GM12878 (cell line): ENCODE measurements around the gene SCGN. TPM values are rescaled to one million over a fixed set of nuclear protein-coding genes. Genes with fewer than 3 reads are reported as not detected.

Experiments
- ATAC-seq: fragments of 200-7000 bp; cut with Tn5 transposase; 3 replicates; pipeline ENCODE4 v1.9.1; 2020; ENCODE audit warnings: mild to moderate bottlenecking, moderate library complexity
- BruUV-seq: library from RNA; stranded (reverse); fragments of 400-500 nt; replicated peaks from 2 replicates; lab custom pipeline; 2021; lab: Mats Ljungman, UMichigan
- CTCF ChIA-PET: fragments of 300-600 bp; sonication (Branson Sonifier 250); formaldehyde crosslinking; extraction: SDS; loops from one replicate; lab custom pipeline; 2021; ENCODE audit warnings: inconsistent platforms; lab: Yijun Ruan, JAX
- POLR2A ChIA-PET: fragments of 350-600 bp; formaldehyde crosslinking; extraction: SDS; loops from one replicate; lab custom pipeline; 2021; ENCODE audit warnings: inconsistent platforms; lab: Charles Lee
- RAD21 ChIA-PET: fragments of 300-600 bp; sonication (Branson Sonifier 250); formaldehyde crosslinking; loops from one replicate; lab custom pipeline; 2023; ENCODE audit warnings: antibody characterized with exemption; ENCODE audit not compliant: unreplicated experiment; lab: Charles Lee
- SMC1A ChIA-PET: fragments of 300-600 bp; sonication (Branson Sonifier 250); formaldehyde crosslinking; loops from one replicate; lab custom pipeline; 2023; ENCODE audit not compliant: unreplicated experiment, uncharacterized antibody; lab: Charles Lee
- DNase-seq: peaks from one replicate; pipeline ENCODE4 v3.0.0-alpha.2; 2011; ENCODE audit warnings: low read depth, low spot score
- FAIRE-seq: peaks from 3 replicates; lab custom pipeline; 2011; peaks lifted over from hg19 to GRCh38; lab: Jason Lieb, UNC
- H2AFZ ChIP-seq: 2 replicates; pipeline ENCODE4 v1.6.0; 2011; ENCODE audit warnings: low read depth, low read length, control low read depth; ENCODE audit not compliant: control insufficient read depth
- H3K27ac ChIP-seq: 2 replicates; pipeline ENCODE4 v1.5.1; 2011; ENCODE audit warnings: control low read depth; ENCODE audit not compliant: control insufficient read depth, insufficient read depth
- H3K27me3 ChIP-seq, 2 experiments: replicated peaks in 1 of 2; 2 replicates each; pipeline versions ENCODE4 v1.6.0 to v1.6.1; 2011; ENCODE audit warnings: low read length in 1 of 2; ENCODE audit not compliant: control insufficient read depth in 2 of 2, insufficient read depth in 2 of 2
- H3K36me3 ChIP-seq, 2 experiments: 2 replicates each; pipeline ENCODE4 v1.5.1; 2011; ENCODE audit warnings: low read length in 1 of 2; ENCODE audit not compliant: control insufficient read depth in 2 of 2, insufficient read depth in 2 of 2
- H3K4me1 ChIP-seq: 2 replicates; pipeline ENCODE4 v1.6.1; 2011; ENCODE audit warnings: mild to moderate bottlenecking, low read length, moderate library complexity, mixed read lengths; ENCODE audit not compliant: control insufficient read depth, insufficient read depth
- H3K4me2 ChIP-seq: 2 replicates; pipeline ENCODE4 v1.6.0; 2011; ENCODE audit warnings: control low read depth; ENCODE audit not compliant: control insufficient read depth, insufficient read depth
- H3K4me3 ChIP-seq: fragments of 200-600 bp; sonication (generic); 2 replicates; pipeline ENCODE4 v1.5.1; 2016
- H3K79me2 ChIP-seq: 2 replicates; pipeline ENCODE4 v1.6.0; 2011; ENCODE audit warnings: low read length; ENCODE audit not compliant: control insufficient read depth, insufficient read depth
- H3K9ac ChIP-seq: 2 replicates; pipeline ENCODE4 v1.8.0; 2011; ENCODE audit warnings: low read length, control low read depth, mixed read lengths; ENCODE audit not compliant: control insufficient read depth, insufficient read depth
- H3K9me3 ChIP-seq: replicated peaks from 3 replicates; pipeline ENCODE4 v1.5.1; 2011; ENCODE audit warnings: mild to moderate bottlenecking, low read length; ENCODE audit not compliant: control insufficient read depth, insufficient read depth
- H4K20me1 ChIP-seq: 2 replicates; pipeline ENCODE4 v1.6.0; 2011; ENCODE audit not compliant: control insufficient read depth, insufficient read depth
- ASH2L ChIP-seq: fragments of 300-600, 200-600 bp; sonication (generic); IDR thresholded peaks from 2 replicates; pipeline ENCODE4 v1.6.1; 2017; ENCODE audit warnings: low read depth, mild to moderate bottlenecking, borderline replicate concordance
- ATF2 ChIP-seq: IDR thresholded peaks from 2 replicates; pipeline ENCODE4 v1.6.1; 2012; ENCODE audit warnings: low read length, inconsistent platforms
- BRCA1 ChIP-seq: IDR thresholded peaks from 2 replicates; pipeline ENCODE4 v1.6.1; 2011; ENCODE audit warnings: low read depth, low read length, improper control_type of control experiment
- CBFB ChIP-seq: IDR thresholded peaks from 2 replicates; pipeline ENCODE4 v1.6.1; 2016; ENCODE audit warnings: antibody characterized with exemption, low read depth
- E4F1 ChIP-seq: fragments of 450-650 bp; IDR thresholded peaks from 2 replicates; pipeline ENCODE4 v1.6.1; 2018; ENCODE audit warnings: borderline replicate concordance, mild to moderate bottlenecking; ENCODE audit not compliant: partially characterized antibody
- GATAD2B ChIP-seq: fragments of 450-650 bp; conservative IDR thresholded peaks from 2 replicates; pipeline ENCODE4 v1.6.1; 2017; ENCODE audit warnings: low read depth, mild to moderate bottlenecking, moderate library complexity
- IKZF2 ChIP-seq, 2 experiments: fragments of 450-650 bp; IDR thresholded peaks; 2 replicates each; pipeline ENCODE4 v1.6.1; 2017; ENCODE audit warnings: mild to moderate bottlenecking in 2 of 2, moderate library complexity in 2 of 2
- WGBS: methylation state at CpG from one replicate; pipeline ENCODE4 v1.1.6; 2016; ENCODE audit warnings: low lambda C conversion rate; ENCODE audit not compliant: insufficient replicate concordance, insufficient coverage; ENCODE audit errors: missing lambda C conversion rate; 5-methylcytosine and 5-hydroxymethylcytosine counted together
- in situ Hi-C: fragments of 300-500 bp; cut with MboI; formaldehyde crosslinking; loops from 9 replicates; pipeline ENCODE4 v1.14.3; 2018; ENCODE audit warnings: mixed read lengths
- intact Hi-C: fragments of 100-400 bp; cut with micrococcal nuclease; formaldehyde crosslinking; loops from one replicate; pipeline ENCODE4 v1.14.2; 2022; ENCODE audit not compliant: unreplicated experiment
- polyA plus RNA-seq, 11 experiments: library from polyadenylated mRNA; depleted of rRNA in 4 of 11; unstranded in 6 of 11; stranded (reverse) in 5 of 11; fragments of >200 nt; fragmentation: Nextera tagmentation in 4 of 11; fragmentation: Illumina TruSeq in 1 of 11; extraction: Ambion mirVana in 4 of 11; extraction: Trizol in 1 of 11; gene quantifications; 1 replicate in 1 of 11; 2 replicates in 10 of 11; pipeline versions ENCODE4 v1.2.1 to v1.2.3, GENCODE V29; 2011 to 2016; ENCODE audit warnings: inconsistent platforms in 2 of 11, missing spikeins in 2 of 11, low read depth in 1 of 11
- total RNA-seq, 4 experiments: library from RNA; depleted of rRNA in 3 of 4; stranded (reverse); fragments of >200 nt in 3 of 4; fragmentation: Illumina TruSeq in 1 of 4; extraction: Trizol in 1 of 4; gene quantifications; 2 replicates each; pipeline versions ENCODE4 v1.2.1 to v1.2.3, GENCODE V29; 2013 to 2021
- TF ChIP-seq, protein P1 (sequence below): fragments of 450-650 bp; IDR thresholded peaks from 2 replicates; pipeline ENCODE4 v1.6.1; 2017; ENCODE audit warnings: mild to moderate bottlenecking, moderate library complexity
- TF ChIP-seq, protein P2 (sequence below): fragments of 450-650 bp; IDR thresholded peaks from 2 replicates; pipeline ENCODE4 v1.6.1; 2018; ENCODE audit warnings: mild to moderate bottlenecking, low read depth, moderate library complexity; ENCODE audit not compliant: partially characterized antibody
- TF ChIP-seq, protein P3 (sequence below): fragments of 150-350 bp; IDR thresholded peaks from 2 replicates; pipeline ENCODE4 v1.6.1; 2014; ENCODE audit warnings: mild to moderate bottlenecking, low read depth, low read length

The SCGN gene
- total and polyA plus RNA-seq, 10 of the 15 experiments (the other 5 are each of a cell fraction or from before 2014, with no cell fraction given): not detected

DNA sequence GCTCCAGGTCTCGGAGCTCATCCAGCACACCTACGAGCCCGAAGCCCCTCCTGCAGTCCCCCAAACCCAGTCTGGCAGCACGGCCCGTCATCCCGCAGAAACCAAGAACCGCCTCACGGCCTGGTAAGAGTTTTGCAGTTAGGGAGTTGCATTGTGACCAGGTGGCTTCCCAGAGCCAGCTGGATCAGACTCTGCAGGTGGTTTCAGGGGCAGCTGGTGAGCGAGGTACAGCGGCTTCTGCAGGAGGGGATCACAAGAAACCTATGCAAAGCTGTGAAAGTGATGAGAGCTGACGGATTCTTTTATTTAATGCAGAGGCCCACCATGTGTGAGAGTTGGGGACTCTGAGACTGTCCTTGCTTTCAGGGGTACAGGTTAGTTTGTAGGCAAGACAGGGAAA lies 45.9 kb upstream of the SCGN start:
- CTCF ChIA-PET: interaction anchor here (0.7 to 1.5 kb wide), 5 partner anchors 9 to 343 kb away, joined by 3 to 4 read pairs (median 3); no protein-coding TSS in a partner anchor
- no peaks in the 10 kb centered on the region for H3K9me3 ChIP-seq
- no peak overlapping the region for H3K27ac ChIP-seq
- intact Hi-C loops (no loop called here), in situ Hi-C loops (no loop called here)
- DNase-seq: no peak
- H3K4me3 ChIP-seq: no peak overlapping the region
- TF ChIP-seq E4F1: no peak
- TF ChIP-seq, protein P1, sequence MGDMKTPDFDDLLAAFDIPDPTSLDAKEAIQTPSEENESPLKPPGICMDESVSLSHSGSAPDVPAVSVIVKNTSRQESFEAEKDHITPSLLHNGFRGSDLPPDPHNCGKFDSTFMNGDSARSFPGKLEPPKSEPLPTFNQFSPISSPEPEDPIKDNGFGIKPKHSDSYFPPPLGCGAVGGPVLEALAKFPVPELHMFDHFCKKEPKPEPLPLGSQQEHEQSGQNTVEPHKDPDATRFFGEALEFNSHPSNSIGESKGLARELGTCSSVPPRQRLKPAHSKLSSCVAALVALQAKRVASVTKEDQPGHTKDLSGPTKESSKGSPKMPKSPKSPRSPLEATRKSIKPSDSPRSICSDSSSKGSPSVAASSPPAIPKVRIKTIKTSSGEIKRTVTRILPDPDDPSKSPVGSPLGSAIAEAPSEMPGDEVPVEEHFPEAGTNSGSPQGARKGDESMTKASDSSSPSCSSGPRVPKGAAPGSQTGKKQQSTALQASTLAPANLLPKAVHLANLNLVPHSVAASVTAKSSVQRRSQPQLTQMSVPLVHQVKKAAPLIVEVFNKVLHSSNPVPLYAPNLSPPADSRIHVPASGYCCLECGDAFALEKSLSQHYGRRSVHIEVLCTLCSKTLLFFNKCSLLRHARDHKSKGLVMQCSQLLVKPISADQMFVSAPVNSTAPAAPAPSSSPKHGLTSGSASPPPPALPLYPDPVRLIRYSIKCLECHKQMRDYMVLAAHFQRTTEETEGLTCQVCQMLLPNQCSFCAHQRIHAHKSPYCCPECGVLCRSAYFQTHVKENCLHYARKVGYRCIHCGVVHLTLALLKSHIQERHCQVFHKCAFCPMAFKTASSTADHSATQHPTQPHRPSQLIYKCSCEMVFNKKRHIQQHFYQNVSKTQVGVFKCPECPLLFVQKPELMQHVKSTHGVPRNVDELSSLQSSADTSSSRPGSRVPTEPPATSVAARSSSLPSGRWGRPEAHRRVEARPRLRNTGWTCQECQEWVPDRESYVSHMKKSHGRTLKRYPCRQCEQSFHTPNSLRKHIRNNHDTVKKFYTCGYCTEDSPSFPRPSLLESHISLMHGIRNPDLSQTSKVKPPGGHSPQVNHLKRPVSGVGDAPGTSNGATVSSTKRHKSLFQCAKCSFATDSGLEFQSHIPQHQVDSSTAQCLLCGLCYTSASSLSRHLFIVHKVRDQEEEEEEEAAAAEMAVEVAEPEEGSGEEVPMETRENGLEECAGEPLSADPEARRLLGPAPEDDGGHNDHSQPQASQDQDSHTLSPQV: no peak
- TF ChIP-seq GATAD2B: no peak
- TF ChIP-seq, protein P2, sequence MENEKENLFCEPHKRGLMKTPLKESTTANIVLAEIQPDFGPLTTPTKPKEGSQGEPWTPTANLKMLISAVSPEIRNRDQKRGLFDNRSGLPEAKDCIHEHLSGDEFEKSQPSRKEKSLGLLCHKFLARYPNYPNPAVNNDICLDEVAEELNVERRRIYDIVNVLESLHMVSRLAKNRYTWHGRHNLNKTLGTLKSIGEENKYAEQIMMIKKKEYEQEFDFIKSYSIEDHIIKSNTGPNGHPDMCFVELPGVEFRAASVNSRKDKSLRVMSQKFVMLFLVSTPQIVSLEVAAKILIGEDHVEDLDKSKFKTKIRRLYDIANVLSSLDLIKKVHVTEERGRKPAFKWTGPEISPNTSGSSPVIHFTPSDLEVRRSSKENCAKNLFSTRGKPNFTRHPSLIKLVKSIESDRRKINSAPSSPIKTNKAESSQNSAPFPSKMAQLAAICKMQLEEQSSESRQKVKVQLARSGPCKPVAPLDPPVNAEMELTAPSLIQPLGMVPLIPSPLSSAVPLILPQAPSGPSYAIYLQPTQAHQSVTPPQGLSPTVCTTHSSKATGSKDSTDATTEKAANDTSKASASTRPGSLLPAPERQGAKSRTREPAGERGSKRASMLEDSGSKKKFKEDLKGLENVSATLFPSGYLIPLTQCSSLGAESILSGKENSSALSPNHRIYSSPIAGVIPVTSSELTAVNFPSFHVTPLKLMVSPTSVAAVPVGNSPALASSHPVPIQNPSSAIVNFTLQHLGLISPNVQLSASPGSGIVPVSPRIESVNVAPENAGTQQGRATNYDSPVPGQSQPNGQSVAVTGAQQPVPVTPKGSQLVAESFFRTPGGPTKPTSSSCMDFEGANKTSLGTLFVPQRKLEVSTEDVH: no peak
- TF ChIP-seq, protein P3, sequence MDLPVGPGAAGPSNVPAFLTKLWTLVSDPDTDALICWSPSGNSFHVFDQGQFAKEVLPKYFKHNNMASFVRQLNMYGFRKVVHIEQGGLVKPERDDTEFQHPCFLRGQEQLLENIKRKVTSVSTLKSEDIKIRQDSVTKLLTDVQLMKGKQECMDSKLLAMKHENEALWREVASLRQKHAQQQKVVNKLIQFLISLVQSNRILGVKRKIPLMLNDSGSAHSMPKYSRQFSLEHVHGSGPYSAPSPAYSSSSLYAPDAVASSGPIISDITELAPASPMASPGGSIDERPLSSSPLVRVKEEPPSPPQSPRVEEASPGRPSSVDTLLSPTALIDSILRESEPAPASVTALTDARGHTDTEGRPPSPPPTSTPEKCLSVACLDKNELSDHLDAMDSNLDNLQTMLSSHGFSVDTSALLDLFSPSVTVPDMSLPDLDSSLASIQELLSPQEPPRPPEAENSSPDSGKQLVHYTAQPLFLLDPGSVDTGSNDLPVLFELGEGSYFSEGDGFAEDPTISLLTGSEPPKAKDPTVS: no peak
- TF ChIP-seq IKZF2 (IDR thresholded peaks at IDR 0.05): no peak
- TF ChIP-seq ATF2: no peak
- TF ChIP-seq CBFB: no peak
- no peak for TF ChIP-seq BRCA1
- no peak for TF ChIP-seq ASH2L
- no peak for FAIRE-seq
- no peaks in the 10 kb centered on the region for H3K79me2 ChIP-seq
- BruUV-seq: no TSS peak
- no peak for ATAC-seq
- POLR2A ChIA-PET: no interaction called here
- H3K36me3 ChIP-seq: no peaks in the 10 kb centered on the region
- H4K20me1 ChIP-seq: no peaks in the 10 kb centered on the region
- H3K4me2 ChIP-seq: no peak overlapping the region
- H3K27me3 ChIP-seq: no peaks in the 10 kb centered on the region
- RAD21 ChIA-PET: interaction anchor here (1.2 kb wide), 1 partner anchor 341 kb away, joined by 5 read pairs; no protein-coding TSS in a partner anchor
- no peaks in the 10 kb centered on the region for H3K4me1 ChIP-seq
- no peak overlapping the region for H3K9ac ChIP-seq
- H2AFZ ChIP-seq: no peak overlapping the region
- SMC1A ChIA-PET: interaction anchor here (1.2 to 1.8 kb wide), 3 partner anchors 55 to 383 kb away, joined by 3 to 4 read pairs (median 3); no protein-coding TSS in a partner anchor
- 21% methylated on average over 11 of the region's 11 CpGs for WGBS
